OCI-LY7 (cell line): ENCODE measurements around the gene ZNF544. TPM values are rescaled to one million over a fixed set of nuclear protein-coding genes. Genes with fewer than 3 reads are reported as not detected.

Source experiments
- BruUV-seq: library from RNA; stranded (reverse); fragments of 400-500 nt; replicated peaks from 2 replicates; lab custom pipeline; 2021; lab: Mats Ljungman, UMichigan
- CTCF ChIA-PET: fragments of 300-600 bp; sonication (Branson Sonifier 250); formaldehyde crosslinking; loops from one replicate; lab custom pipeline; 2022; ENCODE audit warnings: antibody characterized with exemption; ENCODE audit not compliant: unreplicated experiment; lab: Charles Lee
- POLR2A ChIA-PET: fragments of 300-600 bp; sonication (Branson Sonifier 250); formaldehyde crosslinking; loops from one replicate; lab custom pipeline; 2022; ENCODE audit warnings: antibody characterized with exemption; lab: Charles Lee
- DNase-seq: peaks from one replicate; pipeline ENCODE4 v3.0.0-alpha.2; 2015; ENCODE audit warnings: low spot score
- H2AFZ ChIP-seq: fragments of 200-600 bp; sonication (generic), shearing (Covaris generic); 2 replicates; pipeline ENCODE4 v1.6.1; 2014; ENCODE audit warnings: mild to moderate bottlenecking, antibody characterized with exemption, low read length, moderate library complexity
- H3K27ac ChIP-seq: fragments of 200-600 bp; sonication (generic); 2 replicates; pipeline ENCODE4 v1.5.1; 2014; ENCODE audit warnings: mixed run types, low read depth, mild to moderate bottlenecking, moderate library complexity, low read length, inconsistent platforms; ENCODE audit not compliant: poor library complexity, severe bottlenecking
- H3K36me3 ChIP-seq: fragments of 200-600 bp; sonication (generic); 2 replicates; pipeline ENCODE4 v1.6.1; 2014; ENCODE audit warnings: mild to moderate bottlenecking, antibody characterized with exemption, low read length, moderate library complexity, mixed read lengths; ENCODE audit not compliant: insufficient read depth
- H3K4me1 ChIP-seq: fragments of 200-600 bp; sonication (generic); 2 replicates; pipeline ENCODE4 v1.5.1; 2014; ENCODE audit warnings: mild to moderate bottlenecking, low read length; ENCODE audit not compliant: insufficient read depth, poor library complexity, severe bottlenecking
- H3K4me2 ChIP-seq: fragments of 200-600 bp; sonication (generic); 2 replicates; pipeline ENCODE4 v1.6.1; 2014; ENCODE audit warnings: mild to moderate bottlenecking, low read length
- H3K4me3 ChIP-seq: fragments of 200-600 bp; sonication (generic); 2 replicates; pipeline ENCODE4 v1.5.1; 2014; ENCODE audit warnings: mild to moderate bottlenecking, low read depth, low read length; ENCODE audit not compliant: poor library complexity, severe bottlenecking
- H3K79me2 ChIP-seq: fragments of 200-600 bp; sonication (generic); 2 replicates; pipeline ENCODE4 v1.6.1; 2016; ENCODE audit warnings: low read depth, mild to moderate bottlenecking, low read length, moderate library complexity, mixed read lengths; ENCODE audit not compliant: insufficient read depth
- H3K9me2 ChIP-seq: fragments of 200-600 bp; sonication (generic); 2 replicates; pipeline ENCODE4 v1.6.1; 2016; ENCODE audit warnings: mild to moderate bottlenecking, low read length, mixed read lengths; ENCODE audit not compliant: insufficient read depth
- H3K9me3 ChIP-seq: fragments of 200-600 bp; sonication (generic); 2 replicates; pipeline ENCODE4 v1.6.1; 2014; ENCODE audit warnings: mild to moderate bottlenecking, mixed run types, low read length, mixed read lengths
- H4K20me1 ChIP-seq: fragments of 200-600 bp; sonication (generic); 2 replicates; pipeline ENCODE4 v1.6.1; 2014; ENCODE audit warnings: mild to moderate bottlenecking, antibody characterized with exemption, low read length, moderate library complexity, mixed read lengths; ENCODE audit not compliant: insufficient read depth
- EZH2phosphoT487 ChIP-seq: fragments of 200-600 bp; sonication (generic); IDR thresholded peaks from 2 replicates; pipeline ENCODE4 v1.6.1; 2018; ENCODE audit warnings: low read depth, borderline replicate concordance, mild to moderate bottlenecking, mixed run types, antibody characterized with exemption, low read length, moderate library complexity, mixed read lengths
- intact Hi-C: fragments of 100-400 bp; cut with micrococcal nuclease; formaldehyde crosslinking; loops from one replicate; pipeline ENCODE4 v1.10.0; 2022; ENCODE audit not compliant: unreplicated experiment
- total RNA-seq, 2 experiments: library from RNA; depleted of rRNA in 1 of 2; stranded (reverse); fragments of >200 nt in 1 of 2; shearing (Covaris generic) in 1 of 2; gene quantifications; 2 replicates each; pipeline ENCODE4 v1.2.3, GENCODE V29; 2014 to 2022
- TF ChIP-seq, protein P1 (sequence below): fragments of 200-600 bp; sonication (generic); conservative IDR thresholded peaks from 2 replicates; pipeline ENCODE4 v1.5.1; 2014; ENCODE audit warnings: mild to moderate bottlenecking, antibody characterized with exemption, low read length, moderate library complexity, mixed read lengths

The ZNF544 gene
- total RNA-seq, 2 experiments from 2014 or later: 34.1 to 37.3 TPM

DNA sequence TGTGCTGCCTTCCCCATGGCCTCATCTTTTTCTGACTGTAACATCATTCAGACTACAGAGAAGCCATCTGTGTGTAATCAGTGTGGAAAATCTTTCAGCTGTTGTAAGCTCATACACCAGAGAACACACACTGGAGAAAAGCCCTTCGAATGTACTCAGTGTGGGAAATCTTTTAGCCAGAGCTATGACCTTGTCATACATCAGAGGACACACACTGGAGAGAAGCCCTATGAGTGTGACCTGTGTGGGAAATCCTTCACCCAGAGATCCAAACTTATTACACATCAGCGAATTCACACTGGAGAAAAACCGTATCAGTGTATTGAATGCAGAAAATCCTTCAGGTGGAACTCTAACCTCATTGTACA lies 32.9 kb downstream of the ZNF544 start:
- ChIA-PET CTCF (no interaction called here), POLR2A (no interaction called here)
- DNase-seq: no peak
- Histone ChIP-seq H3K9me3 (peaks cover 60% of the 10 kb centered on the region), H3K4me3 (no peak overlapping the region), H2AFZ (no peak overlapping the region), H3K79me2 (no peaks in the 10 kb centered on the region), H3K4me1 (no peaks in the 10 kb centered on the region), H3K4me2 (no peak overlapping the region), H3K27ac (no peak overlapping the region), H3K36me3 (peaks cover 78% of the 10 kb centered on the region), H4K20me1 (no peaks in the 10 kb centered on the region), H3K9me2 (no peaks in the 10 kb centered on the region)
- BruUV-seq: no TSS peak
- TF ChIP-seq EZH2phosphoT487: no peak
- TF ChIP-seq, protein P1, sequence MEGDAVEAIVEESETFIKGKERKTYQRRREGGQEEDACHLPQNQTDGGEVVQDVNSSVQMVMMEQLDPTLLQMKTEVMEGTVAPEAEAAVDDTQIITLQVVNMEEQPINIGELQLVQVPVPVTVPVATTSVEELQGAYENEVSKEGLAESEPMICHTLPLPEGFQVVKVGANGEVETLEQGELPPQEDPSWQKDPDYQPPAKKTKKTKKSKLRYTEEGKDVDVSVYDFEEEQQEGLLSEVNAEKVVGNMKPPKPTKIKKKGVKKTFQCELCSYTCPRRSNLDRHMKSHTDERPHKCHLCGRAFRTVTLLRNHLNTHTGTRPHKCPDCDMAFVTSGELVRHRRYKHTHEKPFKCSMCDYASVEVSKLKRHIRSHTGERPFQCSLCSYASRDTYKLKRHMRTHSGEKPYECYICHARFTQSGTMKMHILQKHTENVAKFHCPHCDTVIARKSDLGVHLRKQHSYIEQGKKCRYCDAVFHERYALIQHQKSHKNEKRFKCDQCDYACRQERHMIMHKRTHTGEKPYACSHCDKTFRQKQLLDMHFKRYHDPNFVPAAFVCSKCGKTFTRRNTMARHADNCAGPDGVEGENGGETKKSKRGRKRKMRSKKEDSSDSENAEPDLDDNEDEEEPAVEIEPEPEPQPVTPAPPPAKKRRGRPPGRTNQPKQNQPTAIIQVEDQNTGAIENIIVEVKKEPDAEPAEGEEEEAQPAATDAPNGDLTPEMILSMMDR: no peak
- intact Hi-C loops: no loop called here

DNA sequence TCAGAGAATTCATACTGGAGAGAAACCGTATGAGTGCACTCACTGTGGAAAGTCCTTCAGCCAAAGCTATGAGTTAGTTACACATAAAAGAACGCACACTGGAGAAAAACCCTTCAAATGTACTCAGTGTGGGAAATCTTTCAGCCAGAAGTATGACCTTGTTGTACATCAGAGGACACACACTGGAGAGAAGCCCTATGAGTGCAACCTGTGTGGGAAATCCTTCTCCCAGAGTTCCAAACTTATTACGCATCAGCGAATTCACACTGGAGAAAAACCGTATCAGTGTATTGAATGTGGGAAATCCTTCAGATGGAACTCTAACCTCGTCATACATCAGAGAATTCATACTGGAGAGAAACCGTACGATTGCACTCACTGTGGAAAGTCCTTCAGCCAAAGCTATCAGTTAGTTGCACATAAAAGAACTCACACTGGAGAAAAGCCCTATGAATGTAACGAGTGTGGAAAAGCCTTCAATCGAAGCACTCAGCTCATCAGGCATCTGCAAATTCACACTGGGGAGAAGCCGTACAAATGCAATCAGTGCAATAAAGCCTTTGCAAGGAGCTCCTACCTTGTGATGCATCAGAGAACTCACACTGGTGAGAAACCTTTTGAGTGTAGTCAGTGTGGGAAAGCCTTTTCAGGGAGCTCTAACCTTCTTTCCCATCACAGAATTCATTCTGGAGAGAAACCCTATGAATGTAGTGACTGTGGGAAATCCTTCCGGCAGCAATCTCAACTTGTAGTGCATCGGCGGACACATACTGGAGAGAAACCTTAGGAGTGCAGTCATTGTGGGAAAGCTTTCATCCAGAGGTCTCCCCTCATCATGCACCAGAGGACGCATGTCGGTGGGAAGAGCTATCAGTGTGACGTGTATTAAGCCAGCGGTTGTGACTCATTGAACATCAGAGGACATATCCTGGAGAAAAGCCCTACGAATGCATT lies 33.5 kb downstream of the ZNF544 start:
- CTCF ChIA-PET: no interaction called here
- Histone ChIP-seq H3K9me3 (peaks cover 59% of the 10 kb centered on the region), H3K4me1 (no peaks in the 10 kb centered on the region), H3K79me2 (no peaks in the 10 kb centered on the region), H3K36me3 (peaks cover 74% of the 10 kb centered on the region), H3K4me2 (no peak overlapping the region), H2AFZ (no peak overlapping the region), H4K20me1 (no peaks in the 10 kb centered on the region), H3K4me3 (no peak overlapping the region), H3K27ac (no peak overlapping the region), H3K9me2 (no peaks in the 10 kb centered on the region)
- intact Hi-C loops: no loop called here
- POLR2A ChIA-PET: no interaction called here
- TSS peak; percentile 44 for BruUV-seq
- TF ChIP-seq EZH2phosphoT487: no peak
- TF ChIP-seq, protein P1: no peak
- peak; percentile 6 for DNase-seq

DNA sequence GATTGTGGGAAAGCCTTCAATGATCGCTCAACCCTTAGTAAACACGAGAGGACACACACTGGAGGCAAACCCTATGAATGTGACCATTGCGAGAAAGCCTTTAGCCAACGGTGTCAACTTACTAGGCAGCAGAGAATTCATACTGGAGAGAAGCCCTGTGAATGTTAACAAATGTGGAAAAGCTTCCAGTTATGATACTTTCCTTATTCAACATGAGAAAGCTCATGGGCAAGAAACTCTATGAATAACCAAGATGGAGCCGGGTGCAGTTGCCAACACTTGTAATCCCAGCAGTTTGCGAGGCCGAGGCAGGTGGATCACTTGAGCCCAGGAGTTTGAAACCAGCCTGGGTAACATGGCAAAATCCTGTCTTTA lies 34.2 kb downstream of the ZNF544 start:
- Histone ChIP-seq H2AFZ (no peak overlapping the region), H3K79me2 (no peaks in the 10 kb centered on the region), H3K4me1 (no peaks in the 10 kb centered on the region), H3K4me2 (no peak overlapping the region), H3K9me2 (no peaks in the 10 kb centered on the region), H3K36me3 (peaks cover 68% of the 10 kb centered on the region), H4K20me1 (no peaks in the 10 kb centered on the region), H3K4me3 (no peak overlapping the region), H3K27ac (no peak overlapping the region), H3K9me3 (peaks cover 55% of the 10 kb centered on the region)
- BruUV-seq: no TSS peak
- TF ChIP-seq, protein P1: no peak
- TF ChIP-seq EZH2phosphoT487: no peak
- DNase-seq: no peak
- CTCF ChIA-PET: no interaction called here
- POLR2A ChIA-PET: no interaction called here
- intact Hi-C loops: no loop called here
